ELF-1 (cell line): ENCODE results near the gene SOX10.

Source experiments
- DNase-seq: peaks from one replicate; pipeline ENCODE4 v3.0.0-alpha.2; 2016; ENCODE audit warnings: low read depth, low spot score

Gene SOX10

GRCh38 chr22:37983860-37984791 is at the start of gene SOX10:
SOX10 (minus strand) TSS chr22:37984555; CDS start chr22:37983784, 771 bp downstream.
- DNase-seq = peak; percentile 24

DNA sequence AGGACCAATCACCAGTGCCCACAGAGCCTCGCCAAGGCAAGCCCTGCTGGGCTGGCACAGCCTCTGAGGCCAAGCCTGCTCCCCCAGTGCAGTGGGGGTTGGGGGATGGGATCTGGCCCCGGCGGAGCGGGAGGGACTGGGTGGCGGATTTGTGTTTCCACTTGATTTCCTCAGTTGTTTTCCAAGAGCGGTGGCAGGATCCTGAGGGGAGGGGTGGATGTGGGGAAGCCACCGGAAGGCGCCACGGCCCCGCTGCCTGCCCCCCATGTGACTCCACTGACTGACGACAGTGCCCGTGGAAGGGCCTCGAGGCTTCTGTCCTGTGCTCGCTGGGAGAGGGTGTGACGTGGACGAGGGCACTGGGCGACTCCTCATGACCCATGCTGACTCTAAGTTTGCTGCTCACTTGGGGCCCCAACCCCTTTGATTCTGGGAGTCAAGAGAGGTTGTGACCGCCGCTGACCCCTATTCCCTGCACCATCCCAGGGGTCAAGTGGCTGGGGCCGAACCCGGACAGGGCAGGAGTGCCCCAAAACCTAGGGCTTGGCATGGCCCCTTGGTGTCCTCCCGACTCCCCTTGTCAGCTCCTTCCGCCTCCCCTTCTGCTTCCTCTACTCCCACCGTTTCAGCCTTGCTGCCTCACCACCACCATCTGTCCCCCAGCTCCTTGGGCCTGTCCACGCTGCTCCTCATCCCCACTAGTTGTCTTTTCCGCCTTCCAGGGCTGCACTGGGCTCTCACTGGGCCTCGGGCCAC is 49.3 kb upstream of the SOX10 start:
- DNase-seq = no peak

DNA sequence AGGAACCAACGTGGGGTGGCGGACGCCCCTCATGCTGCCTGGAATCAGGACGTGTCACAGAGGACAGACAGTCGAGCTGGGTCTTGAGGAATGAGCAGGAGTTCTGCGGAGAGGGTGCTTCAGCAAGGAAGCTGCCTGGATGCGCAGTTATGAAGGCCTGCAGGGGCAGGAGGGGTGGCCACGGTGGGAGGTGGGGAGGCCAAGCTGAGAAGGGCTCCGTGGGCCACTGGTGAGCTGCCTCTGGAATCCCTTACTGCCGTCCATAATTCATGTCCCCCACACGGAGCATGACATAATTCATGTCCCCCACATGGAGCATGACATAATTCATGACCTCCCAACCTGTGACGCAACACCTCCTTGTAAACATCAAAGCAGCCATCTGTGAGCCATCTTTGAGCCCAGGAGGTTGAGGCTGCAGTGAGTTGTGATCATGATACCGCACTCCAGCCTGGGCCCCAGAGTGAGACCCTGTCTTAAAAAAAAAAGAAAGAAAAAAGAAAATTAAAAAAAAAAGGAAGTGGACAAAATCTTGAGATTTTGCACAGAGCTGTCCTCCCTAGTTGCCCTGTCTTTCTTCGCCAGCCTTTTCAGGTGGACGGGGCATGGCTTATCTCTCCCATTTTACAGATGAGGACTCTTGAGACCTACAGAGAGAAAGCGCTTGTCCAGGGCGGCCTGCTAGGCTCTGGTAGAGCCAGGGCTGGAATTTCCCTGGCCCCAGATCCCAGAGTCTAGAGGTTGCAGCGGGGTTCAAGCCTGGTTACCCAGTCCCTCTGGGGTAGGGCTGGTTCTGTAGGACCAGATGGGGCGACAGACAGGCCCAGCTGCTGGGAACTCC is 48.5 kb upstream of the SOX10 start:
- DNase-seq = no peak

DNA sequence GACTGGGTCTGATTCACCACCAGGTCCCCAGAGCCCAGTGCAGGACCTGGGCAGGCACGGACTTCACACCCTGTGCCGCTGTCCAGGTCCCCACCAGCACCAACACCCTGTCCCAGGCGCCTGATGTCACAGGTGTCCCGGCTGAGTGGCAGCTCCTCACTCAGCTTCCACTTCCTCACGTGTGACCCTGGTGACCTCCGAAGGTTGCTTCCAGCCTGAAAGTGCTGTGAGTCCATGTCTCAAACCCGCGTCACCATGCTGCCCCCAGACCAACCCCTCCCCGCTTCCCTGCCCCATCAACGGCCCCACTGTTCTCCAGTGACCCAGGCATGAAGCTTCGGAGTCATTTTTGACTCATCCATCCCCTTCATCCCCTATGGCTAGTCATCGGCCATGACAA is 47.1 kb upstream of the SOX10 start:
- no peak for DNase-seq

GRCh38 chr22:38030311-38031133 is 46.2 kb upstream of the SOX10 start:
- no peak for DNase-seq

GRCh38 chr22:38029901-38030300 is 45.5 kb upstream of the SOX10 start:
- DNase-seq = no peak

- DNase-seq = no peak
Observed at GRCh38 chr22:38029370-38029769, 45.0 kb upstream of the SOX10 start.

DNA sequence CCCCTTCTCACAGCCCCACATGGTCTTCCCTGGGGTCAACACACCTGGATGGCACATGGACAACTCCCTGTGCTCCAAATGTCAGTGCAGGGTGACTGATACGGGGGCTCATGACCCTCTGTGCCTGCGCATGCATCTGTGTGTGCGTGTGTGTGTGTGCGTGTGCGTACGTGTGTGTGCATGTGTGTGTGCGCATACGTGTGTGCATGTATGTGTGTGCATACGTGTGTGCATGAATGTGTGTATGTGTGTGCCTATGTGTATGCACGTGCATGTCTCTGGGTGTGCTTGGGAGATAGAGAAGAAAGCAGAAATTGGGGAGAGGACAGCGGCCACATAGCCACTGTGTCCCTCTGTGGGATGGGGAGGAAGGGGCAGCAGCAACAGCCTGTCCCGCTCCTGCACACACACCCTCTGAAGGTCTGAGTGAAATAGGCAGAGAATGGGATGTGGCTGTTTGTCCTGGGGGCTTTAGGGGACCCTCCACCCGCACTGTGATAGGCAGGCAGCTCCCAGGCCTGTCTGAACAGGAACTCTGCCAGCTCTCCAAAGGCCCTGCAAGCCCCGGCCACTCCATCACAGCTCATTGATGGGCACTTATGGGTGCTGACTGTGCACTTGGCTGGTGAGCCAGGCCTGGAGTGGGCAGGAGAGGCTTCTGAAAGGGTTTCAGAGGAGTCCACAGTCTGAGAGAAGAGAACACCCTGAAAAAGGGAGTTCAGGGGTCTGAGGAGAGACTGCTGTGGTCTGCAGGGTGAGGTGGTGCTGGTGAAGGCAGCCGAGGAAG is 44.2 kb upstream of the SOX10 start:
- DNase-seq = no peak

DNA sequence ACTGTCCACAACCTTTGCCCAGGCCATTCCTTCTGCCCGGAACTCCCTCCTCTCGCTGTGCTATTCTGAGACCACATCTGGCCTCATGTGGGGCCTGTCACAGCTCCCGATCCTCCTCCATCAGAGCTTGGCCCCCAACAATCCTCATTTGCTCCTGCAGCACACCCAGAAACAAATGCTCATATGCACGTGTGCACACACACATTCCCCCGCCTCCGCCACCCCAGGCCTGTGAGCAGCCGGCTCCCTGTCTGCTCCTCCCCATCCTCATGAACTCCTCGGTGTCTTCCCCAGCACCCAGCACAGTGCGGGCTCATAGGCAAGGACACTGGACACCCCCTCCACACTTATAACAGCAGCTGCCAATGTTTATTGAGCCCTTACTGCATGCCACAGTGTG is 43.1 kb upstream of the SOX10 start:
- no peak for DNase-seq

- no peak for DNase-seq
Observed at GRCh38 chr22:38026130-38027111, 42.1 kb upstream of the SOX10 start.

DNA sequence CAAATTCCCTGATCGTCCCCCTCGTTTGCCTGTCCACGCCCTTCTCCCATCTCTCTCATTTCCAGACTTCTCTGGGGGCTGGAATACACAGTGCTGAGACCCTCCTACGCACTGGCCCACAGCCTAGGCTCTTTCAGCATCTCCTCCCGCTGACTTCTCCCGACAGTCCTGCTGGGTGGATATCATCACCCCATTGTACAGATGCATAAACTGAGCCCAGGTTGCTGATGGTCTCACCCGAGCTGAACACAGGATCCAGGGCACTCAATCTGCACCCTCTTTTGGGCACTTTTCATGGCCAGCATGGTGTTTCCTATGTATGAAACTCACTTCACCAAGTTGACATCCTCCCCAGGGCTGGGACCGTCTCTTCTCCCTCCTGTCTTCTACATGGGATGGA is 41.2 kb upstream of the SOX10 start:
- DNase-seq = no peak

DNA sequence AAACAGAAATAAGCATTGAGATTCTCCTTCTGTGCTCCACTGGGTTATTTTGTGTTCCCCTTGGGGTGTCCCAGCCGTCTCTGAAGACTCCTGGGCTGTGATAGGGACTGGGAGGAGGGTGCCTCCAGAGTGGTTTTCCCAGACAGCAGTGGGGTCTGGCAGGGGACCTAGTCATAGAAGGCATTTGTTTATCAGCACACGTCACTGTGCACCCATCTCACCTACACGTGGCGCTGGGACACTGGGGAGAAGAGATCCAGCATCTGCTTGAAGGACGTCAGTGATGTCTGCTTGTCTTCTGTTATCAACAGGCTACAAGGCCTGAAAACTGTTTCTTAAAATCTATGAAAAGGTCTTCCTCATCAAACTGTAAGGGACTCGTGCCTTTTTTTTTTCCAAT is 38.7 kb upstream of the SOX10 start:
- no peak for DNase-seq

DNA sequence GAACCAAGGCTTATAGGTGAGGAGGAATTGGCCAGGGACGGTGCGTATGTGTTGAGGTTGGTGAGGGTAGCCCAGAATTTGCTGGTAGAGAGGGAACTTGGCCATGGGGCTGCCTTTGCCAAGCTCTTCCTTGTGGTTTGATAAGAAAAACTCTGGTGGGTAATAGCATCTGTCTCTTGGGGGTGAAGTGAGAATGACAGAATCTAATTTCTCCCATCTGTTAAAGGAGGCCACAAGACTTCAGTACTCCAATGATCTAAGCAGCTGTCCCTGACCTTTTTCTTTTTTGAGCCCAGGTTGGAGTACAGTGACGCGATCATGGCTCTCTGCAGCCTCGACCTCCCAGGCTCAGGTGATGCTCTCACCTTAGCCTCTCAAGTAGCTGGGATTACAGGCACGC is 36.9 kb upstream of the SOX10 start:
- no peak for DNase-seq

DNA sequence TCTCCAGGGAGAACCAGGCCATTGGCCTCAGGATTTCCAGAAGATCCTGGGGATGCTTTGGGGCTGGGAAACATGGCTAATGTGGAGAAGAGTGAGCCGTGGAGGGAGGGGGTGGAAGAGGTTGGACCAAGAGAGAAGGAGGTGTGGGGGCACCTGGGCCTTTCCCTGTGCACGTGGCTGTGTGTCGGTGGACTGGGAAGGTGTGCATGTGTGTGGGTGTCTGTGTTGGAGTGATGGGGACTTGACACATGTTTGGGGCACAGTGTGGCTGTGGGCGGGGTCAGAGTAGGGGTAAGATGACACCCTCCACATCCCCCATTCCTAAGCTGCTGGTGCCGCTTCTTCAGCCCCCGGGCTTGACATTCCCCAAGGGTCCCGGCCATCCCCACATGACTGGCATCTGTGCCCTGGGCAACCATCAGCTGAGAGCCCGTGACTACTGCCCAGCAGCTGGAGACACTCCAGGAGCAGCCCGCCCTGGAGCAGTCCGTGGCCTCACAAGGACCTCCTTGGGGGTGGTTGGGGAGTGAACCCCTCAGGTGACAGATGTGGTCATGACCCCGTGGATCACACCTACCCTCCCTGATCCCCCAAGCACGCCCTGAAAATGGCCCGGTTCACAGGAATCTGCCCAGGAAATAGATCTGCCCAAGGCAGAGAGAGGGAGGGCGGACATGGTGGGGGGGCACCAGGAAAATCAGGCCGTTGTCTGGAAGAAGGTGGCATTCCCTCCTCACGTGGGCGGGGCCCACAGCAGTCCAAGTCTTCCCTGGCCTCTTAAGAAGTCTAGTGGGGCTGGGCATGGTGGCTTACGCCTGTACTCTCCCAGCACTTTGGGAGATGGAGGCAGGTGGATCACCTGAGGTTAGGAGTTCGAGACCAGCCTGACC is 34.8 kb upstream of the SOX10 start:
- DNase-seq = no peak

DNA sequence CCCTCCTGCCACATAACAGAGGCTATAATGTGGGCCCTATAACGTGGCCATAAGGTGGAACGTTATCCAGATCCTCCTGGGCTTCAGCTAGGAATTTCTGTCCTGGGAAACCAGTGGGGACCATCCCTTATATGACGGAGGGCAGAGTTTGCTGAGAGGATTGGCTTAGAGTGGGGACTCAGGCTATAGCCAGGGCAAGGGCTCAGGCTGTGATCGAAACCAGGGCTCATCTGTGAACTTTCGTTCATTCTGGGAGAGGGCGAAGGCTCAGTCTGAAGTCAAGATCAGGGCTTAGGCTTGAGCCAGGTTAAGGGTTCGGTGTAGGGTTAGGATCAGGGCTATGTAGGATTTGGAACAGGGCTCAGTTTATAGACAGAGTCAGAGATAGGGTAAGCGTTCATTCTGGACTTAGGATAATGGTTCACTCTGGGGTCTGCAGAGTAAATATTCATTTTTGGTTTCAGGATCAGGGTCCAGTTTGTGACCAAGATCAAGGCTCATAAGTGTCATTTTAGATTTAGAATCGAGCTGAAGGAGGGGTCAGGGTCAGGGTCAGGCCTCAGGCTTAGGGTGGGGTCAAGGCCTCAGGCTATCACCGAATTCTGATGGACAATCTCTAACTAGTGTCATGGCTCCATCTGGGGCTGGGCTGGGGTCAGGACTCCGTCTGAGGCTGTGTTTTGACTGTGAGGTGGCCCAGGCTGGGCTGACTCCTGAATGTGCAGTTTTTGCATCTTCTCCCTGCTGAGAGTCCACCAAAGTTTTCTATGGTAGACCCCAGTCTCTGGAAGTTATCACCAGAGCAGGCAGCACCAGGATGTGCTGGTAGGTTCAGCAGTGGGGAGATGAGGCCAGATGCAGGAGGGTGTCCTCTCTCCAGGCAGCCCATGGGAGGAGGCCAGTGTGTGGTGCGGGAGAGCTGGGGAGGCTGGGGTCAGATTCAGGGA is 33.9 kb upstream of the SOX10 start:
- no peak for DNase-seq

GRCh38 chr22:38017272-38017920 is 33.0 kb upstream of the SOX10 start:
- no peak for DNase-seq
